Globus pallidus (tissue), 1 donor: ENCODE measurements around the gene PRDX6.
"Not testable (repeated sequence)": the region's sequence is repeated elsewhere in the genome, so short reads cannot be mapped to it uniquely, and the experiment has no call there.

Experiments used
- DNase-seq: peaks from one replicate; pipeline ENCODE4 v3.0.0-alpha.2; 2015; ENCODE audit warnings: low spot score

The PRDX6 gene

DNA sequence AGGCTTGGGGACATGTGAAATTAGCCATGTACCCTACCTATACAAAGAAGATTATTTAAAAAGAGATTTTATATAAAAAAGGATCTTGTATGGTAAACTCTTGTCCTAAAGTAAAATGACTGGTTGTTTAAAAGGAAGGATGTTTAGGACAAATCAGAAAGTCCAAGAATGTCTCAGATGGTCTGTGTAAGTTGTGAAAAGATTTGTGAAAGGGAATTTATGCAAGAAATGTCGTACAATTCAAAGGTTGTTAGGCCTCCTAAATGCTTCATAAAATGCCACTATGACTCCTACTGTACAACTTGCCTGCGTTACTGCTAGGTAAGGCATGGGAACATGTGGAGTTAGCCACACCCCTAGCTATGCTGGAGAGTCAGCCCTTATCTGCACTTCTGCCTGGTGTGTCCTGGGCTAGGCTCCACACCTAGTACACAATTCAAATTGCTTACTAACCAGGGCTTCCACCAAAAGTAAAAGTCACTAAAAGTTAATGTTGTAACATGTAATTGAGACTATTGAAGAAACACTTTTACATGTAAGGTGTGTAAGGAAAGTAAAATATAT lies 19.7 kb downstream of the PRDX6 start:
- no peak for DNase-seq

- DNase-seq, result no peak
Measured at GRCh38 chr1:173499729-173500128, 22.6 kb downstream of the PRDX6 start.

GRCh38 chr1:173502104-173502503 lies 25.0 kb downstream of the PRDX6 start:
- no peak for DNase-seq

GRCh38 chr1:173503391-173503790 lies 26.3 kb downstream of the PRDX6 start:
- DNase-seq, result no peak

GRCh38 chr1:173504268-173504667 lies 27.1 kb downstream of the PRDX6 start:
- no peak for DNase-seq

- DNase-seq, result no peak
Measured at GRCh38 chr1:173505391-173505790, 28.3 kb downstream of the PRDX6 start.

DNA sequence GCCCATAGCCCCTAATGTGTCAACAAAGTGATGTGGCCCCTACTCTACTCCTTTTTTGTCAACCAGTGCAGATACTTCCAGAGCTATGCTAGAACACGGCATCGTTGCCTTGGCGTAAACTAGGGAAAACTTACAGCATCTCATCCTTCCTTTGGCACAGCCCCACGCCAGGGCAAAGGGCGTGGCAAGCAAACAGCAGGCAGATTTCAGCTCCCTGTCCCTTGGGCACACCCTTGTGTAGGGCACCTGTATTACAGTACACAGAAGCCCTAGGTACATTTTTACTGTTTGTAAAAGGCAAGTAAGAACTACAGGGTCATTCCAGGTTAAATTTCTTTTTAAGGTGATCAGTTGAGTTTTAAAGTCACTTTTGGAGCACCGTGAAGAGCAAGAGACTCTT lies 29.3 kb downstream of the PRDX6 start:
- DNase-seq, result no peak

DNA sequence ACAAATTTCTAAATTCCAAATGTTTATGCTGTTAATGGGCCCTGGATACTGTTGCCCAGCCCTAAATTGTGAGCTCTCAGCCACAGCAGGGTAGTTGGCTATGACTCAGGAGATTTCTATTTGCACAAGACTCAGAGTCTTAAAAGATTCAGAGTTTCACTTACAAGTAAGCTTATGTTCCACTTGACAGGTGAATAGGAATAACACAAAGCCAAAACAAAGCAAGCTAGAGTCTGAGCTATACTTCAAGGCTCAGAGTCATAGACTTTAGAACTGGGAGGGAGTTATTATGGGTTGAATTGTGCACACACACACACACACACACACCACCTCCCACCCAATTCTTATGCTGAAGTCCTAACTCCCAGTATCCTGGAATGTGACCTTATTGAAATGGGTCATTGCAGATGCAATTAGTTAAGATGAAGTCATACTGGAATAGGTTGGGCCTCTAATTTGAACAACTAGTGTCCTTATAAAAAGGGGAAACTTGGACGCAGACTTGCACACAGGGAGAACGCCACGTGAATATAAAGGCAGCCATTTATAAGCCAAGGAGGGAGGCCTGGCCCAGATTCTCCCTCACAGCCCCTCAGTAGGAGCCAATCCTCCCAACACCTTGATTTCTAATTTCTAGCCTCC lies 30.2 kb downstream of the PRDX6 start:
- peak; percentile 14 for DNase-seq

DNA sequence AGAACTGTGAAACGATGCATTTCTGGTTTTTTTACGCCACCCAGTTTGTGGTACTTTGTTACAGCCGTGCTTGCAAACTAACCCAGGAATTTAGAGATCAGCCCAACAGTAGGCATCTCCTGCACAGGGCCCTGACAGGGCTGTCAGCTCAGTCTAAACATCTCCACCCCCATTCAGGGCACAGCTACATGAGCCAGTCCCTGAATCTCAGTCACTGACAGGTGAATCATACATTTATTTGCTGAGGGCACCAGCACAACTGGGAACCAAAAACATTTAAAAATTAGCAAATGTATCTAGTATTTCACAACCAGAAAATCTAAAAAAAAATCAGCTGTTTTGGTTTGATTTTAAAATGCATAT lies 30.7 kb downstream of the PRDX6 start:
- no peak for DNase-seq

- no peak for DNase-seq
Measured at GRCh38 chr1:173508541-173508940, 31.4 kb downstream of the PRDX6 start.

GRCh38 chr1:173509797-173510196 lies 32.7 kb downstream of the PRDX6 start:
- DNase-seq, result no peak

DNA sequence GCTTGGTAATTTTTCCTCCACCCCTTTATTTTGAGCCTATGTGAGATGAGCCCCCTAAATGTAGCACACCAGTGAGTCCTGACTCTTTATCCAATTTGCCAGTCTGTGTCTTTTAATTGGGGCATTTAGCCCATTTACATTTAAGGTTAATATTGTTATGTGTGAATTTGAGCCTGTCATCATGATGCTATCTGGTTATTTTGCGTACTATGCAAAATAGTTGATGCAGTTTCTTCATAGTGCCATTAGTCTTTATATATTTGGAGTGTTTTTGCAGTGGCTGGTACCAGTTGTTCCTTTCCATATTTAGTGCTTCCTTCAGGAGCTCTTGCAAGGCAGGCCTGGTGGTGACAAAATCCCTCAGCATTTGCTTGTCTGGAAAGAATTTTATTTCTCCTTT lies 37.4 kb downstream of the PRDX6 start:
- DNase-seq, result not testable (repeated sequence)

GRCh38 chr1:173520799-173521198 lies 43.7 kb downstream of the PRDX6 start:
- DNase-seq, result no peak

DNA sequence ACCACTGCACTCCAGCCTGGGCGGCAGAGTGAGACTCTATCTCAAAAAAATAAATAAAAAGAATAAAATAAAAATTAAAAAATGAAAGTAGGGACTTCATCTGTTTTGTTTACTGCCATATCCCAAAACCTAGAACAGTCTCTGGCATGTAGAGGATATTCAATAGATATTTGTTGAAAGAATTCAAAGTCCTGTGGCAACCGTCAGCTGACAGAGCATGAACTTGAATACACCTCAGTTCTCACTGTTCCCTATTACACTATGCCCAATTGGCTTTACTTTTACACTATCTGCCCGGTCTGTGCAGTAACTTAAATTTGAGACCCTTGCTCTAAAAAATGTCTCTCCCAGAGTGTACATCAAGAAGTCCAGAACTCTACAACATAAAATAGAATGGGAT lies 46.2 kb downstream of the PRDX6 start:
- no peak for DNase-seq

DNA sequence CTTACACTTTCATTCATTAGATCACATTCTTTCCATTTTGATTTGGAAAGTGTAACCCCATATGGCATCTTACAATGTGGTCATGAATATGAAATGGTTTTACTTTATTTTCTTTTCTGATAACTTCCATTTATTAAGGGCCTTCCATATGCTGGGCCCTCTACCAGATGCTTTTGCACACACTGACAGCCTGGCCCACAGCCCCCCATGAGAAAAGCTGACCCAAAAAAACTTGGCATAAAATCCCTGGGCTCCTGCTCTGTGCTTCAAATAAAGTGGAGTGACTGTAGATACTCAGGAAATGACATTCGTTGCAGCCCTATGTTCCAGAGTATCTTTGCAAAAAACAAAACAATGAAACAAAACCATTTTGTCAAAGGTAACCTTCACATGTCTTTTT lies 48.8 kb downstream of the PRDX6 start:
- DNase-seq, result no peak

DNA sequence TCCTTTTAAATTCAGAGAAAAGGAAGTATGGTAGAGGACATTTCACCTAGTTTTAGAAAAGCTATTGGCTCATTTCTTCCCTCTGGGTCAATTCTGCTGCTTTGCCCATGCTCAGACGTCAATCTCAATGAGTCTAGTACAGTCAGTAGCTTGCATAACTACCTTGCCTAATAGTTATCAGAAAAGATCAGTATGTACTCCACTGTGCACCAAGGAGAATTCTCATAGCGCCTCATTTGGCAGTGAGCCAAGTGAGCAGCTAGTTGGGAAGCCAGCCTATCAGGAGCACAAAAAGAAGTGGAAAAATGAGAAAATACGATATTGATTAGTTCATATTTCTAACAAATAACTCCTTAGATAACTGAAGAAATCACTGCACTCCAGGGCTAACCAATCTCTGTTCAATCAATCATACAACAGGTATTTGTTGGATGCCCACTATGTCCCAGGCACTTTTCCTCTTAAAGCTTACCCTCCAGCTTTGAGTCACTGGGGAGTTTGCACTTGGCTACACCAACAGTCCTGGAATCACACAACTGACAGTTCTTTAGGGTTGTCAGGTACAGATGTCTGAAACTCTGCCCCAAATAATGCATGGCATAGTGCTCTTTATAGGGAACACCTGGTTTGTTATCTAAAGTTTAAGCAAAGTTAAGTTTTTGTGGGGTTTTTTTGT lies 50.2 kb downstream of the PRDX6 start:
- no peak for DNase-seq

- no peak for DNase-seq
Measured at GRCh38 chr1:173529106-173529505, 52.0 kb downstream of the PRDX6 start.

DNA sequence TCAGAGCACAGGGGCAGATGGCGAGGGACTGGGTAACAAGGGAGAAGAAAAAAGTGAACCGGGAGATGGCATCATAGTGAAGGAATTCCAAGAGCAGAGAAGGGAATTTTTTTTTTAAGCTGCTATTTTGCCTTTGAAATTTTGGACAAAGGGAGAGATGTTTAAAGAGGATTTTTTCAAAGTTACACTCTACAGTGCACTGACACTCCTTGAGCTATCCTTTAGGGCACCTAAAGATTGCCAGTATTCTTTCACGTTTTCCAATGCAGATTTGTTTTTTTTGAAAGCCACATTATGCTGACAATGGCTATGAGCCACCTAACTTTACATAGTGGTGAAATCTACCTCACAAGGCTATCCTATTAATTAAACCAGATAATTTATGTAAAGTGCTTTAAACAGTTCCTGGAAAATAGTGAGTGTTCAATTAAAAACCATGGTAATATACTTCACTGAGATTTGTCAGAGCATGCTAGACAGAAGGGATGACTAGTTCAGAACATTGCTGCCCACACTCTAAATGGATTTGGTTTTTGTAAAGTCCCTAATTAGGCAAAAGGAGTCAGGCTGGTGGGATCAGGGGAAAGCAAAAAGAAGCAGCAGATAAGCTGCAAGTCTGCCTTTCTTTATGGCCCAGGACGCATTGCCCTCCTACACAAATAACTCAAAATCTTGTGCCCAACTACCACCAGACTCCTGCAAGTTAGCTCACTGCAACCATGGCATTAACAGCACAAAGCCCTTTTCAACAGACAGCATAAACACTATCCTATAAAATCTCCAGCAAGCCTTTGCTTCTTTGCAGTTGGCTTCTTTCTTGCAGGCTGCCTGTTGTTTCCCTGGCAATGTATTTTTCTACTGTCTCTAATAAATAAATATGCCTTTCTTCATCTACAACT lies 53.9 kb downstream of the PRDX6 start:
- no peak for DNase-seq

GRCh38 chr1:173532237-173532636 lies 55.1 kb downstream of the PRDX6 start:
- no peak for DNase-seq

DNA sequence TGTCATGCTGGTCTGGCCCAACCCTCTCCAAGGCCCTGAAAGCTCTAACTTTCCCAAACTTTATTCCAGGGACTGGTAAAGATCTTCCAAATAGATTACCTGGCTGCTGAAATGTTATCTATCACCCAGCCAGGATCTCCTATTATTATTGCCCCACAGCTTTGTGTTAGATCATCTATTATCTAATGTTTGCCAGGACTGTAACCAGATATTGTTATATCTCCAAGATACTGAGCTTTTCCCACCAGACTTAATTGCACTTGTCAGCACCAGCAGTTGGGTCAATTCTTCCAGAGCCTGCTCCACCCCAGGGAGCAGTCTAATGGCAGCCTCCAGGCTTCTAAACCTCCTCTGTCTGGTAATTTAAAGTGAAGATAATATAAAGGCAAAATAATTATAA lies 59.1 kb downstream of the PRDX6 start:
- no peak for DNase-seq
